Astrocyte of the spinal cord (primary cell): ENCODE measurements around the gene IFNA2.

Source experiments
- DNase-seq: peaks from one replicate; pipeline ENCODE4 v3.0.0; 2011; ENCODE audit warnings: low read depth, low spot score
- H3K4me3 ChIP-seq: 2 replicates; pipeline ENCODE4 v1.5.1; 2011; ENCODE audit warnings: low read depth, mild to moderate bottlenecking, low read length, moderate library complexity
- in situ Hi-C: cut with HindIII; loops from 2 replicates; pipeline ENCODE4 v1.10.0; 2017; ENCODE audit warnings: low sequenced_read_pairs
- TF ChIP-seq, protein P1 (sequence below): IDR thresholded peaks from 2 replicates; pipeline ENCODE4 v1.5.1; 2012; ENCODE audit warnings: low read depth, mild to moderate bottlenecking, low read length, inconsistent platforms

The IFNA2 gene

DNA sequence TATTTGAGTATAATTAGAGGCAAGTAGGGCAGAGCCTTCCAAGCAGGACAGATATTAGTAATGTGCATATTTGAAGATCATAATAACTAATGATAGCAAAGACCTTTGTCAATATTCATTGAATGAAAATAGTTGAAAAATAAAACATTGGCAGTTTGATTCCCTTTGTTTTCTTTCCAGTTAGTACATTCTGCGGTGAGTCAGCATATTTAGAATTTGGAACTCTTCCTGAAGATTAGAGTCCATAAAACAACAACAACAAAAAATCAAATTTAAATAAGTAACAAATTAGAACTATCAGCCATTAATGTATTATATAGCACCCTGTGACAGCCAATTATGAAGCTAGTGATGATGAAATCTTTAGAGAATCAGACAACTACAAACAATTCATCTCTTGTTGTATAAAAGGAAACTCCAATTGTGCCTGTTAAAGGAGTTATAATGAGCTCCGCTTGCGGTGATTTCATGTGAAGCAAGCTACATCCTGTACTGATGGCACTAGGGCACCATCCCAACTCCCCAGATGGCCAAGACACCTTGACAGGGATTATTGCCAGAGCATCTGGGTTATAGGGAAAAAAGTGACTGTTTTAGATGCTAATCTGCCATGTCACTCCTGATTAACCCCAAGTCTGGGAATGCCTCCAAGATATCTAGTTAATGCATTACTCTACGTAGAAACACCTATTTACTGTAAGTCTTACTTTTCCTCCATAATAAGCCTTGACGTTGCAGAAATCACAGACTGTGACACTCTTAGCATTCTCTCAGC is 30.5 kb upstream of the IFNA2 start:
- no peak overlapping the region for H3K4me3 ChIP-seq
- TF ChIP-seq, protein P1, sequence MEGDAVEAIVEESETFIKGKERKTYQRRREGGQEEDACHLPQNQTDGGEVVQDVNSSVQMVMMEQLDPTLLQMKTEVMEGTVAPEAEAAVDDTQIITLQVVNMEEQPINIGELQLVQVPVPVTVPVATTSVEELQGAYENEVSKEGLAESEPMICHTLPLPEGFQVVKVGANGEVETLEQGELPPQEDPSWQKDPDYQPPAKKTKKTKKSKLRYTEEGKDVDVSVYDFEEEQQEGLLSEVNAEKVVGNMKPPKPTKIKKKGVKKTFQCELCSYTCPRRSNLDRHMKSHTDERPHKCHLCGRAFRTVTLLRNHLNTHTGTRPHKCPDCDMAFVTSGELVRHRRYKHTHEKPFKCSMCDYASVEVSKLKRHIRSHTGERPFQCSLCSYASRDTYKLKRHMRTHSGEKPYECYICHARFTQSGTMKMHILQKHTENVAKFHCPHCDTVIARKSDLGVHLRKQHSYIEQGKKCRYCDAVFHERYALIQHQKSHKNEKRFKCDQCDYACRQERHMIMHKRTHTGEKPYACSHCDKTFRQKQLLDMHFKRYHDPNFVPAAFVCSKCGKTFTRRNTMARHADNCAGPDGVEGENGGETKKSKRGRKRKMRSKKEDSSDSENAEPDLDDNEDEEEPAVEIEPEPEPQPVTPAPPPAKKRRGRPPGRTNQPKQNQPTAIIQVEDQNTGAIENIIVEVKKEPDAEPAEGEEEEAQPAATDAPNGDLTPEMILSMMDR, result no peak
- in situ Hi-C loops, result no loop called here
- peak; percentile 65 for DNase-seq

DNA sequence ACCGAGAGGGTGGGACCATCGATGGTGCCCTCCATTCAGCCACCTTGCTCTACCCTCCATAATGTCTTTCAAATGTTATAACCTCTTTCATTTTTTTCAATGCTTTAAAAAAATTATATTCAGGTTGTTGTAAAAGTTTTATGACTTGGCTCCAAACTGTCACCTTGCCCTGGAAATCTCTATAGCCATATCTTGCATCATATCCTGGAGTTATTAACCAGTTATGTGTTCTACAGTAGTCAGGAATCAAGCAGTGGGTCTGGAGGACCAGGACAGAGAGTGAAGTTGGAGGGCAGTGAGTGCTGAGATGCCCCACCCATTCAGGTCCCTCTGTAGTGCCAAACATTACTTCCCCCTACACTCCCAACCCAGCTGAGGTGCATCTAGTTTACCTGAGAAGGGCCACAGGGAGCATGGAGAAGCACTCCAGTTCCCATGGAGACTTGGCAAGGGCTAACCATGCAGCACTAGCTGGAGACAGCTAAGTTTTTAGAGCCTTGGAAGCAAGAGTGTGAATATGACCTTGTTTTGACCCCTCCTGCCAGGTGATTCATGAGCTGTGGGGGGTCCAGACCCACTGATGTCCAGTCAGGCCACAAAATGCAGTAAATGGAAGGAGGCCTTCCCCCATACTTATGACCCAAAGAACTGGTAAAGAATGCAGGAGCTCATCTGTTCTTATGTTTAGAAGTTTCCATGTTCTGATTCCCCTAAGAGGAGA is 29.2 kb upstream of the IFNA2 start:
- no peak overlapping the region for H3K4me3 ChIP-seq
- in situ Hi-C loops, result no loop called here
- TF ChIP-seq, protein P1, result no peak
- DNase-seq, result no peak

DNA sequence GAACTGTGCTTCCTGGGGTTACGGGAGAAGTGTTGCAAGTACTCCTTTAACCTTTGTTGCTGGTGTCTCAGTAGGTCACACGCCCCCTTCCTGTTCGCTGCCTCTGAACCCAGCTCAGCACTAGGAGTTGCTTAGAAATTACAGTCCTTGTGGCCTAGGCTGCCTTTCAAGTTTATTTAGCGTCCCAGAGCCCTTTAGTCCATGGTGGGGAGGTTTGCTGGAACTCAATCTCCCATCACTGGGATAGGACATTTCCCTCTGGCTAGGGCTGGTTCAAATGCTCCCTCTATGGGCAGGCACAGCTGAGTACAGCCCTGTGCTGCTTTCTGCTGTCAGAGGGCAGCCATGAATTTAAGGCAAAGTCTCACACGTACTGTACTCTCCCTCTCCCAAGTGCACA is 28.4 kb upstream of the IFNA2 start:
- in situ Hi-C loops, result no loop called here
- no peak for DNase-seq
- H3K4me3 ChIP-seq, result no peak overlapping the region
- TF ChIP-seq, protein P1, result peak; percentile 5

DNA sequence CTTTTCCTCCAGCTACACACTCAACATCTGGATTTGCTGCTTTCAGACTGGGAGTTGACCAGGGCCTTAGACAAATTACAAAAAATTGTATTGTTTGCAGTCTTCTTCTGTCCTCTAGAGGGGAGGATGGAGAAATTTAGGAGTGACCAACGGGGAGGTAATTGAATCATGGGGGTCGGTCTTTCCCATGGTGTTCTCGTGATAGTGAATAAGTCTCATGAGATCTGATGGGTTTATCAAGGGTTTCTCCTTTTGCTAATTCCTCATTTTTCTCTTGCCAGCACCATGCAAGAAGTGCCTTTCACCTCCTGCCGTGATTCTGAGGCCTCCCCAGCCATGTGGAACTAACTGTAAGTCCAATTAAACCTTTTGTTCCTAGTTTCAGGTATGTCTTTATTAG is 28.0 kb upstream of the IFNA2 start:
- TF ChIP-seq, protein P1, result no peak
- in situ Hi-C loops, result no loop called here
- no peak overlapping the region for H3K4me3 ChIP-seq
- DNase-seq, result no peak

DNA sequence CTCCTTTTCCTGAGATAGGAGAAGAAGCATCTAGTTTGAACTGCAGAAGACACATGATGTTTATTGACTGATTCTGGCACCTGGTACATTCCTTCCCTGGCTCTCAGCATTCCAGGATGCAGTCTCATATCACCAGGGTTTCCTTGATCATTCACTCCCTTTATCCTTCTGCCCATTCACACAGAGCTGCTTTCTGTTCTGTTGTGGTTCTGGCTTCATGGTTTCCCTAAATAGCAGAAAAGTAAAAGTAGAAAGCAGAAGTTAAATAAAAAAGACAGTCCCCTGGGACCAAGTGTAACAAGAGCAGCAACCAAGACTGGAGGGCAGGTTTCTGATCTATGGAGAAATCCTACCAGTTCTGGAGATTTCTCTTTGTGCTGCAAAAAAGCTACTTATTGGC is 26.9 kb upstream of the IFNA2 start:
- in situ Hi-C loops, result no loop called here
- no peak for DNase-seq
- H3K4me3 ChIP-seq, result no peak overlapping the region

DNA sequence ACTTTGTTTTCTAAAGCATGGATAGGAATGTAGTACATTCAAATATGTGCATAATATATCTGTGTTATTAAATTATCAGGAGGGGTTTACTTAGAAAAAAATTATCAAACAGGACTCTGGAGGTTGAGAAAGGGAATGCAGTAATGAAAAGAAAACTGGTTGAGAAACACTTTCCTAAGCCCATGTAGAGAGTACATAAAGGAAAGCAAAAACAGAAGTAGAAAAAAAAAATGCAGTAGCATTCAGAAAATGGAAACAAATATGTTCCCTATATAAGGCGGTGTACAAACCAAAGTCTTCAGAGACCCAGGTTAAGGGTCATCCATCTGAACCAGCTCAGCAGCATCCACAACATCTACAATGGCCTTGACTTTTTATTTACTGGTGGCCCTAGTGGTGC is 23.6 kb upstream of the IFNA2 start, which contains the start of gene IFNA8:
TSS of gene IFNA8 (plus strand) at position 301 of the 400 bp plus-strand sequence. CDS start at position 361, 60 bp downstream.
- H3K4me3 ChIP-seq, result no peak within 1 kb of the TSS
- DNase-seq, result no peak
- TF ChIP-seq, protein P1, result no peak
- in situ Hi-C loops, result no loop called here

More for the DNA sequence above, 26.9 kb upstream of the IFNA2 start:
- TF ChIP-seq, protein P1, result no peak
